HEK293 (cell line): ENCODE data around the gene KCNMB2.

Experiments used
- YY1 ChIP-seq: fragments of 450-650 bp; formaldehyde crosslinking; IDR thresholded peaks from 2 replicates; pipeline ENCODE4 v1.5.1; 2018; ENCODE audit warnings: missing biosample characterization, missing genetic modification characterization
- ZNF239 ChIP-seq: fragments of 450-650 bp; formaldehyde crosslinking; IDR thresholded peaks from 2 replicates; pipeline ENCODE4 v1.5.1; 2016; ENCODE audit warnings: missing biosample characterization, missing genetic modification characterization
- ZNF24 ChIP-seq: fragments of 450-650 bp; formaldehyde crosslinking; IDR thresholded peaks from 2 replicates; pipeline ENCODE4 v1.5.1; 2016; ENCODE audit warnings: missing biosample characterization, missing genetic modification characterization

- no peak for TF ChIP-seq ZNF239 (tag by site-specific recombination)
- TF ChIP-seq ZNF24: no peak
- no peak for TF ChIP-seq YY1
These were observed 163.6 kb downstream of the KCNMB2 start for GRCh38 chr3:178699810-178700209.
